ENCODE data around the gene HAGHL.
"Not testable (repeated sequence)": the region's sequence is repeated elsewhere in the genome, so short reads cannot be mapped to it uniquely, and the experiment has no call there.

The HAGHL gene

DNA sequence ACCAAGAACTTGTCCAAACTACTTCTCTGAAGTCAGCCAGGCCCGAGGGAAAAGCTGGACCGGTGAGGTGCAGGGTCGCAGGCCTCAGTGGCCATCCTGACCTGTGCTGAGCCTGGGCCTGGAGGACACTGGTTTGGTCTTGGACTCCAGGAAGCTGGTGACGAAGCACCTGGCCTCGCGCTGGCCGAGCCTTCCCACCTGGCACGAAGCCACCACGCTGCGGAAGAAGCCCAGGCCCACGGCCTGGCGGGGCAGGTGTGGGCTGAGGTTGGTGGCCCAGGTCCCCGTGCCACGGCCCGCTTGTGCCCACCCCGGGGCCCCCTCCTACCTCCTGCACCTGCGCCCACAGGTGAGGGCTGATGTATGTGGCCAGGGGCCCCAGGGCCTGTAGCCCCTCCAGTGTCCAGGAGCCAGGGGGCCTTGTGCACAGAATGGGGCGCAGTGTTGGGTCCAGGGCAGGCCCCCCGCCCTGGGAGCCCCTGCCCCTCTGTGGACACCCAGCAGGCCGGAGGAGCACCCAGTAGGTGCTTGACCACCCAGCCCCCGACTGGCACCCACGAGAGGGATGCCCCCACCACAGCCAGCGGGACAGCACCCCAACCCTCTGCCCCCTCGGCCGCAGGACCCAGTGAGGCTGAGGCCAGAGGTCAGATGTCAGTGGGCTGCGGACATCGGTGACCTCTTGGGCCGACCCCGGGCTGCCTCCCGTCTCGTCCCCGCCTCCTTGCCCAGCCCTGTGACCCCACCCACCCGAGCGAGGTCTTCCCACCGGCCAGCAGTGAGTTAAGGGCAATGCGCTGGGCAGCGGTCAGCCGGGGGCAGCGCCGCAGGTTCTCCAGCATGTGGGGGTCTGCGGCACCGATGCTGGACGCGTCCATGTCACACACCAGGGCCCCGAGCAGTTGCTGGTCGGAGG, 47.4 kb downstream of the HAGHL start:
- DNase-seq (ENCODE audit: low read depth): no peak

- DNase-seq (ENCODE audit: low read depth): no peak
Measured at GRCh38 chr16:775236-775796, 48.4 kb downstream of the HAGHL start.

GRCh38 chr16:776298-776697, 49.4 kb downstream of the HAGHL start:
- DNase-seq (ENCODE audit: low read depth): not testable (repeated sequence)

GRCh38 chr16:776824-777223, 49.9 kb downstream of the HAGHL start:
- DNase-seq (ENCODE audit: low read depth): no peak

DNA sequence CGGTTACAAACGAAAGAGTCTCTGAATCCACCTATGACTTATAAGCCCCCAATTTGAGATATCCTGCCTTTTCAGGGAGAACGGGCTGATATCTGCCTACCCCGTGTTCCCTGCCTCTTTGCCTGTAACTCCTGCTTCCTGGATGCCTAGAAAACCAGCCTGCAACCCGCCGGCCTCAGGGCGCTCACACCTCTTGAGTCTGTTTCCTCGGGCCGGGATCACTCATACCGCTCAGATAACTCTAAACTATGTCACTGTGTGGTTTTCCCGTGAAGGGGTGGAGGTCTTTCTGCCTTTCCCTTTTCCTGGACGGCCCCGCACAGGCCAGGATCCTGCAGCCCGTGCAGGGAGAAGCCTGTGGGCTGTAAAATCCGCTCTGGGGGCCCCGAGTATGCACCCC, 50.9 kb downstream of the HAGHL start:
- no peak for DNase-seq (ENCODE audit: low read depth)

DNA sequence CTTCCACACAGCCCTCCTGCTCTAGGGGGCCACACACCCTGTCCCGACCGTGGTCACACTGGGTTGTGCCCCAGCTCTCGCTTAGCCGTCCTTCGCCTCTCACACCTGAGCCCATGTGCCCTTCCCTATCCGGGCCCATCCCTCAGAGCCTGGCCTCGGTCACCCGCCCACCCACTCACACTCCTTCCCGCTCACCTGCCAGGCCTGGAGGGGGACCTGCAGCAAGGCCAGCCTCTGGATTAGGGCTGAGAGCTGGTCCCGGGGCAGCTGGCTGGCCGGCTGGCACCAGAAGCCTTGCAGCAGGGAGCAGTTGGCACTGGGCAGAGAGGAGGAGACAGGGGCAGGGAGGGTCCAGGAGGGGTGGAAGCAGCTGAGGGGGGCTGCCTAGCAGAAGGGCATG, 51.5 kb downstream of the HAGHL start:
- DNase-seq (ENCODE audit: low read depth): no peak

DNA sequence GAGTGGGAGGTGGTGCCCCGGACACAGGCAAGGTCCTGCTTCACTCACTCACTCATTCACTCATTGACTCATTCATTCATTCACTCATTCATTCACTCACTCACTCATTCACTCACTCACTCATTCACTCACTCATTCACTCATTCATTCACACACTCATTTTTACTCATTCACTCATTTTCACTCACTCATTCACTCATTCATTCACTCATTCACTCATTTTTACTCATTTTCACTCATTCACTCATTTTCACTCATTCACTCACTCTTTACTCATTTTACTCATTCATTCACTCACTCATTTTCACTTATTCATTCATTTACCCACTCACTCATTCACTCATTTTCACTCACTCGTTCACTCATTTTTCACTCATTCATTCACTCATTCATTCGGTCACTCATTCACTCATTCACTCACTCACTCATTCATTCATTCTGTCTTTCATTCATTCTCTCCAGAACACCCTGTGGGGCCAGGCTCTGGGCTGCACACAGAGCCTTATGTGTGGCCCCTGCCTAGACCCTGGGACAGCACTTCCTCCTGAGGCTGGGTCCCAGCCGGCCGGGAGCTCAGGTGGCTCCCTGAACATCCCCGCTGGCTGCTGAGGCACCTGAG, 52.1 kb downstream of the HAGHL start:
- DNase-seq (ENCODE audit: low read depth): no peak

All from fibroblast of the conjunctiva (primary cell).